Stimulated activated naive B cell treated with anti-CD40 and anti-IgM and Interleukin-4, amounts not matched to agents 10 μg/mL and 1 μg/mL and 100 μg/mL, for 72 hours (primary cell): ENCODE measurements around the gene PCDHB9.

Experiments used
- ATAC-seq, 2 donors: fragments of 150-1000 bp; cut with Tn5 transposase; replicated peaks; 2 replicates each; pipeline ENCODE4 v1.10.0; 2021; ENCODE audit warnings: moderate library complexity in 1 of 2
- DNase-seq: peaks from one replicate; pipeline ENCODE4 v3.0.0; 2021
- H3K27ac Mint-ChIP-seq: one replicate; pipeline ENCODE4 v1.8.0; 2022; ENCODE audit warnings: mild to moderate bottlenecking, mixed read lengths
- H3K27me3 Mint-ChIP-seq, 2 donors: one replicate each; pipeline ENCODE4 v1.8.0; 2022; ENCODE audit warnings: mixed read lengths in 2 of 2
- H3K36me3 Mint-ChIP-seq, 2 donors: one replicate each; pipeline ENCODE4 v1.8.0; 2022; ENCODE audit warnings: mixed read lengths in 2 of 2, mild to moderate bottlenecking in 1 of 2
- H3K4me1 Mint-ChIP-seq, 2 donors: one replicate each; pipeline ENCODE4 v1.8.0; 2022; ENCODE audit warnings: mixed read lengths in 2 of 2, mild to moderate bottlenecking in 1 of 2
- H3K4me3 Mint-ChIP-seq, 2 donors: one replicate each; pipeline ENCODE4 v1.8.0; 2022; ENCODE audit warnings: mild to moderate bottlenecking in 2 of 2, mixed read lengths in 2 of 2, moderate library complexity in 1 of 2
- H3K9me3 Mint-ChIP-seq, 2 donors: one replicate each; pipeline ENCODE4 v1.8.0; 2022; ENCODE audit warnings: mixed read lengths in 2 of 2, mild to moderate bottlenecking in 1 of 2

PCDHB9 gene

GRCh38 chr5:141236516-141237313 lies 49.8 kb downstream of the PCDHB9 start:
- ATAC-seq (no peak), DNase-seq (no peak)
- peak overlapping the region; percentile 69 for H3K27ac Mint-ChIP-seq
- no peaks in the 10 kb centered on the region for H3K4me1 Mint-ChIP-seq
- peaks cover 4 to 21% of the 10 kb centered on the region in 2 donors for H3K36me3 Mint-ChIP-seq
- H3K4me3 Mint-ChIP-seq: no peak overlapping the region
- H3K9me3 Mint-ChIP-seq: peaks cover 24 to 37% of the 10 kb centered on the region in 2 donors
- peaks cover 52 to 74% of the 10 kb centered on the region in 2 donors for H3K27me3 Mint-ChIP-seq
